Osteoblast (primary cell): ENCODE data around the gene ELAC1. TPM values are rescaled to one million over a fixed set of nuclear protein-coding genes. Genes with fewer than 3 reads are reported as not detected.
"Not testable (repeated sequence)": the region's sequence is repeated elsewhere in the genome, so short reads cannot be mapped to it uniquely, and the experiment has no call there.

Source experiments
- DNase-seq: peaks from one replicate; pipeline ENCODE4 v3.0.0; 2011; ENCODE audit warnings: low spot score, mixed read lengths; ENCODE audit not compliant: insufficient read length; ENCODE audit errors: missing footprints
- H2AFZ ChIP-seq: 2 replicates; pipeline ENCODE4 v1.6.0; 2011; ENCODE audit warnings: mild to moderate bottlenecking, low read length
- H3K27ac ChIP-seq: 2 replicates; pipeline ENCODE4 v1.5.1; 2011; ENCODE audit warnings: mild to moderate bottlenecking, low read depth, low read length, moderate library complexity
- H3K27me3 ChIP-seq: 2 replicates; pipeline ENCODE4 v1.6.0; 2012; ENCODE audit warnings: mild to moderate bottlenecking, control low read depth, inconsistent platforms, low read length, moderate library complexity; ENCODE audit not compliant: insufficient read depth
- H3K36me3 ChIP-seq: 2 replicates; pipeline ENCODE4 v1.5.1; 2011; ENCODE audit warnings: mild to moderate bottlenecking, low read length, control low read depth, moderate library complexity; ENCODE audit not compliant: insufficient read depth
- H3K4me1 ChIP-seq: 2 replicates; pipeline ENCODE4 v1.5.1; 2011; ENCODE audit warnings: mild to moderate bottlenecking, low read length, control low read depth, moderate library complexity; ENCODE audit not compliant: insufficient read depth
- H3K4me2 ChIP-seq: 2 replicates; pipeline ENCODE4 v1.6.0; 2011; ENCODE audit warnings: mild to moderate bottlenecking, low read length; ENCODE audit not compliant: insufficient read depth
- H3K4me3 ChIP-seq: fragments of 200-600 bp; sonication (generic); 3 replicates; pipeline ENCODE4 v1.5.1; 2012; ENCODE audit warnings: mild to moderate bottlenecking, low read length, inconsistent platforms; ENCODE audit not compliant: insufficient read depth
- H3K79me2 ChIP-seq: 2 replicates; pipeline ENCODE4 v1.6.0; 2012; ENCODE audit warnings: mild to moderate bottlenecking, low read length, control low read depth, inconsistent platforms; ENCODE audit not compliant: insufficient read depth
- H3K9me3 ChIP-seq: 2 replicates; pipeline ENCODE4 v1.5.1; 2011; ENCODE audit warnings: low read depth, low read length, control low read depth
- H4K20me1 ChIP-seq: 2 replicates; pipeline ENCODE4 v1.6.0; 2012; ENCODE audit warnings: mild to moderate bottlenecking, low read length, control low read depth; ENCODE audit not compliant: insufficient read depth
- CTCF ChIP-seq: IDR thresholded peaks from 2 replicates; pipeline ENCODE4 v1.5.1; 2011; ENCODE audit warnings: mild to moderate bottlenecking, low read depth, low read length, moderate library complexity; ENCODE audit errors: extremely low read depth
- total RNA-seq: library from RNA; depleted of rRNA; stranded (reverse); fragments of >200 nt; gene quantifications from 2 replicates; pipeline ENCODE4 v1.2.3, GENCODE V29; 2012

Gene ELAC1
- total RNA-seq, 1 donor: 6.5 TPM

- Histone ChIP-seq H3K27me3 (no peaks in the 10 kb centered on the region), H3K4me3 (no peak overlapping the region), H3K9me3 (no peaks in the 10 kb centered on the region), H3K79me2 (peaks cover 5% of the 10 kb centered on the region), H2AFZ (no peak overlapping the region), H3K36me3 (no peaks in the 10 kb centered on the region), H3K27ac (peak overlapping the region; percentile 63), H3K4me1 (peaks cover 13% of the 10 kb centered on the region), H3K4me2 (no peak overlapping the region), H4K20me1 (no peaks in the 10 kb centered on the region)
- DNase-seq: peak; percentile 77
- TF ChIP-seq CTCF: no peak
Observed at GRCh38 chr18:50987261-50987660, 19.4 kb downstream of the ELAC1 start.

- no peaks in the 10 kb centered on the region for H3K9me3 ChIP-seq
- no peak overlapping the region for H3K27ac ChIP-seq
- no peak overlapping the region for H3K4me2 ChIP-seq
- TF ChIP-seq CTCF: no peak
- H3K27me3 ChIP-seq: no peaks in the 10 kb centered on the region
- no peak for DNase-seq
- H3K4me1 ChIP-seq: peaks cover 13% of the 10 kb centered on the region
- no peak overlapping the region for H3K4me3 ChIP-seq
- no peaks in the 10 kb centered on the region for H4K20me1 ChIP-seq
- no peaks in the 10 kb centered on the region for H3K36me3 ChIP-seq
- H3K79me2 ChIP-seq: no peaks in the 10 kb centered on the region
- no peak overlapping the region for H2AFZ ChIP-seq
Observed at GRCh38 chr18:50989711-50990110, 21.9 kb downstream of the ELAC1 start.

GRCh38 chr18:50992351-50992762, 24.5 kb downstream of the ELAC1 start:
- H4K20me1 ChIP-seq: no peaks in the 10 kb centered on the region
- H3K4me2 ChIP-seq: no peak overlapping the region
- H3K9me3 ChIP-seq: no peaks in the 10 kb centered on the region
- no peak overlapping the region for H3K4me3 ChIP-seq
- H2AFZ ChIP-seq: no peak overlapping the region
- no peaks in the 10 kb centered on the region for H3K36me3 ChIP-seq
- no peak overlapping the region for H3K27ac ChIP-seq
- H3K79me2 ChIP-seq: no peaks in the 10 kb centered on the region
- H3K4me1 ChIP-seq: peaks cover 2% of the 10 kb centered on the region
- no peak for DNase-seq
- no peaks in the 10 kb centered on the region for H3K27me3 ChIP-seq
- no peak for TF ChIP-seq CTCF

GRCh38 chr18:50994031-50994430, 26.2 kb downstream of the ELAC1 start:
- H2AFZ ChIP-seq: no peak overlapping the region
- H3K4me3 ChIP-seq: no peak overlapping the region
- H3K36me3 ChIP-seq: no peaks in the 10 kb centered on the region
- no peaks in the 10 kb centered on the region for H3K27me3 ChIP-seq
- DNase-seq: no peak
- no peak overlapping the region for H3K27ac ChIP-seq
- TF ChIP-seq CTCF: no peak
- H4K20me1 ChIP-seq: no peaks in the 10 kb centered on the region
- H3K9me3 ChIP-seq: no peaks in the 10 kb centered on the region
- H3K4me1 ChIP-seq: no peaks in the 10 kb centered on the region
- no peaks in the 10 kb centered on the region for H3K79me2 ChIP-seq
- no peak overlapping the region for H3K4me2 ChIP-seq

- H3K27ac ChIP-seq, H3K27me3 ChIP-seq, H3K4me1 ChIP-seq, H3K4me3 ChIP-seq, DNase-seq, H2AFZ ChIP-seq, H3K36me3 ChIP-seq, H3K4me2 ChIP-seq, H3K9me3 ChIP-seq, H3K79me2 ChIP-seq, H4K20me1 ChIP-seq: not testable (repeated sequence)
Observed at GRCh38 chr18:51003174-51003573, 35.3 kb downstream of the ELAC1 start.
